Stomach (tissue), 9 donors: ENCODE data around the gene ZC3H11A. TPM values are rescaled to one million over a fixed set of nuclear protein-coding genes. Genes with fewer than 3 reads are reported as not detected.

Experiments
- DNase-seq, 2 donors: peaks; one replicate each; pipeline versions ENCODE4 v3.0.0 to v3.0.0-alpha.2; 2013 to 2019
- H3K27ac ChIP-seq, 5 donors: fragments of 200-600 bp in 4 of 5; sonication (generic) in 4 of 5; one replicate each; pipeline ENCODE4 v1.5.1; 2013 to 2019; ENCODE audit warnings: mild to moderate bottlenecking in 1 of 5, moderate library complexity in 1 of 5
- H3K27me3 ChIP-seq, 3 donors: fragments of 200-600 bp; sonication (generic); one replicate each; pipeline ENCODE4 v1.5.1; 2017 to 2019; ENCODE audit warnings: mixed run types in 1 of 3
- H3K36me3 ChIP-seq, 4 donors: fragments of 200-600 bp; sonication (generic); 1 replicate in 3 of 4; 2 replicates in 1 of 4; pipeline ENCODE4 v1.5.1; 2016 to 2019
- H3K4me1 ChIP-seq, 4 donors: fragments of 200-600 bp; sonication (generic); one replicate each; pipeline ENCODE4 v1.5.1; 2016 to 2019
- H3K4me3 ChIP-seq, 4 donors: fragments of 200-600 bp; sonication (generic) in 3 of 4; one replicate each; pipeline ENCODE4 v1.5.1; 2016 to 2019; ENCODE audit warnings: mild to moderate bottlenecking in 1 of 4
- H3K9me3 ChIP-seq, 4 donors: fragments of 200-600 bp; sonication (generic); one replicate each; pipeline ENCODE4 v1.5.1; 2016 to 2019
- CTCF ChIP-seq, 7 experiments: fragments of 450-650 bp in 4 of 7; fragments of 200-600 bp in 3 of 7; sonication (generic) in 3 of 7; IDR thresholded peaks; one replicate each; pipeline ENCODE4 v1.5.1; 2016 to 2019; ENCODE audit warnings: antibody characterized with exemption in 7 of 7, control low read depth in 2 of 7, mild to moderate bottlenecking in 1 of 7
- EP300 ChIP-seq: sonication (generic); formaldehyde crosslinking; IDR thresholded peaks from one replicate; pipeline ENCODE4 v1.6.1; 2017; ENCODE audit warnings: antibody characterized with exemption
- POLR2A ChIP-seq, 4 donors: fragments of 450-650 bp; IDR thresholded peaks; one replicate each; pipeline ENCODE4 v1.6.1; 2016; ENCODE audit warnings: antibody characterized with exemption in 4 of 4, control low read depth in 2 of 4, mild to moderate bottlenecking in 1 of 4, moderate library complexity in 1 of 4
- POLR2AphosphoS5 ChIP-seq, 3 donors: sonication (generic); formaldehyde crosslinking; IDR thresholded peaks; one replicate each; pipeline ENCODE4 v1.6.1; 2016; ENCODE audit warnings: antibody characterized with exemption in 3 of 3
- whole genome bisulfite sequencing, 5 donors: extraction: QIAGEN DNeasy Blood & Tissue Kit in 3 of 5; methylation state at CpG; one replicate each; pipeline versions ENCODE4 v1.1.5 to v1.1.7; 2013 to 2018; 5-methylcytosine and 5-hydroxymethylcytosine counted together
- intact Hi-C: fragments of 100-400 bp; cut with DNase I; formaldehyde crosslinking; loops from one replicate; pipeline ENCODE4 v1.15.1; 2023; ENCODE audit warnings: low total_unique reads
- polyA plus RNA-seq, 3 donors: library from polyadenylated mRNA; stranded (reverse); fragments of 200-250 nt; gene quantifications; one replicate each; pipeline ENCODE4 v1.2.3, GENCODE V29; 2013
- small RNA-seq, 4 donors: library from RNA; depleted of rRNA; stranded (forward); fragments of <200 nt; gene quantifications; one replicate each; pipeline ENCODE3, GENCODE V24; 2016
- total RNA-seq, 5 donors: library from RNA; depleted of rRNA; stranded (reverse); fragments of >200 nt; gene quantifications; one replicate each; pipeline versions ENCODE4 v1.1.0 to v1.2.3, GENCODE V29; 2014 to 2016
- donor health status: healthy with polysubstance abuse.
- donor health status: Bipolar disorder and iron deficiency.
- donor health status: healthy.

ZC3H11A gene
- total and polyA plus RNA-seq, 8 donors = 25.0 to 160 (median 69.4) TPM

- DNase-seq = no peak
- Histone ChIP-seq H3K9me3 (no peaks in the 10 kb centered on the region), H3K36me3 (peaks cover 50 to 100% (median 99%) of the 10 kb centered on the region in 4 donors), H3K27ac (no peak overlapping the region), H3K27me3 (no peaks in the 10 kb centered on the region), H3K4me1 (no peaks in the 10 kb centered on the region), H3K4me3 (no peak overlapping the region)
- WGBS, 5 donors = 85 to 100% (median 93%) methylated on average over 2 of the region's 2 CpGs
- TF ChIP-seq POLR2AphosphoS5 (IDR thresholded peaks at IDR 0.05) (no peak), EP300 (no peak), POLR2A (IDR thresholded peaks at IDR 0.05) (no peak), CTCF (IDR thresholded peaks at IDR 0.05) (no peak)
- intact Hi-C loops = no loop called here
Observed at GRCh38 chr1:203842559-203842876, 47.1 kb downstream of the ZC3H11A start.

- WGBS, 5 donors = 79 to 91% (median 90%) methylated on average over 1 of the region's 1 CpG
- Histone ChIP-seq H3K4me3 (no peak overlapping the region), H3K27ac (no peak overlapping the region), H3K4me1 (no peaks in the 10 kb centered on the region), H3K27me3 (no peaks in the 10 kb centered on the region), H3K36me3 (peaks cover 50 to 100% (median 99%) of the 10 kb centered on the region in 4 donors), H3K9me3 (no peaks in the 10 kb centered on the region)
- TF ChIP-seq EP300 = no peak
- TF ChIP-seq POLR2AphosphoS5 (IDR thresholded peaks at IDR 0.05) = no peak
- TF ChIP-seq CTCF (IDR thresholded peaks at IDR 0.05) = no peak
- no peak for TF ChIP-seq POLR2A (IDR thresholded peaks at IDR 0.05)
- intact Hi-C loops = no loop called here
- no peak for DNase-seq
Observed at GRCh38 chr1:203843435-203843834, 48.0 kb downstream of the ZC3H11A start.

Small RNA genes lying within 50 kb of the gene (small RNA-seq; reads per million reads assigned to genes)
- gene ZC3H11A = 0 to 1.4 (median 0.99) reads per million in 4 donors

Other genes with a start within 250 kb of the ZC3H11A start
- gene ATP2B4, start 168.8 kb upstream of the ZC3H11A start, total RNA-seq = 100 to 1,000 TPM in 2 of 5 donors, 10 to 100 TPM in 3; 38.5 to 353 (median 78.2) TPM
- 10 to 100 TPM in 1 of 3 donors, 1 to 10 TPM in 2; 4.4 to 23.6 (median 4.8) TPM for gene ATP2B4, start 168.8 kb upstream of the ZC3H11A start, polyA plus RNA-seq
- gene LAX1, start 30.4 kb upstream of the ZC3H11A start, total RNA-seq = 1 to 10 TPM in 2 of 5 donors, under 1 TPM in 2, not detected in 1; 0.45 to 2.8 (median 1.1) TPM
- gene LAX1, start 30.4 kb upstream of the ZC3H11A start, polyA plus RNA-seq = under 1 TPM in 2 of 3 donors, not detected in 1; 0.06 to 0.20 TPM
- gene ZBED6, start within 50 bp of the ZC3H11A start, total RNA-seq = 10 to 100 TPM; 12.5 to 38.6 (median 22.2) TPM
- gene ZBED6, start within 50 bp of the ZC3H11A start, polyA plus RNA-seq = under 1 TPM; 0.13 to 0.93 (median 0.15) TPM
- gene SNRPE, start 66.0 kb downstream of the ZC3H11A start, total RNA-seq = 100 to 1,000 TPM in 1 of 5 donors, 10 to 100 TPM in 2, 1 to 10 TPM in 1, not detected in 1; 8.7 to 470 (median 52.9) TPM
- gene SNRPE, start 66.0 kb downstream of the ZC3H11A start, polyA plus RNA-seq = 100 to 1,000 TPM; 111 to 123 (median 119) TPM